Endothelial cell of umbilical vein (primary cell): ENCODE data around the gene OSBPL8. TPM values are rescaled to one million over a fixed set of nuclear protein-coding genes. Genes with fewer than 3 reads are reported as not detected.

Experiments used
- BruUV-seq: library from RNA; stranded (reverse); fragments of 400-500 nt; replicated peaks from 2 replicates; lab custom pipeline; 2021; lab: Mats Ljungman, UMichigan
- CTCF ChIA-PET: fragments of 300-600, 350-600 bp; sonication (Branson Sonifier 250); formaldehyde crosslinking; loops from one replicate; lab custom pipeline; 2021; ENCODE audit warnings: antibody characterized with exemption, inconsistent platforms; lab: Charles Lee
- POLR2A ChIA-PET: fragments of 300-600, 350-600 bp; sonication (Branson Sonifier 250); formaldehyde crosslinking; loops from one replicate; lab custom pipeline; 2021; ENCODE audit warnings: antibody characterized with exemption, inconsistent platforms; lab: Charles Lee
- DNase-seq: peaks from one replicate; pipeline ENCODE4 v3.0.0-alpha.2; 2011; ENCODE audit warnings: low read depth, low spot score
- FAIRE-seq: peaks from 2 replicates; lab custom pipeline; 2011; peaks lifted over from hg19 to GRCh38; lab: Jason Lieb, UNC
- H2AFZ ChIP-seq: 2 replicates; pipeline ENCODE4 v1.6.0; 2012; ENCODE audit warnings: low read depth, low read length, control low read depth, inconsistent platforms
- H3K27ac ChIP-seq: 2 replicates; pipeline ENCODE4 v1.5.1; 2011; ENCODE audit warnings: low read depth, mild to moderate bottlenecking, control low read depth, low read length, moderate library complexity; ENCODE audit not compliant: insufficient read depth
- H3K27me3 ChIP-seq, 2 experiments: 2 replicates each; pipeline versions ENCODE4 v1.6.0 to v1.6.1; 2011; ENCODE audit warnings: low read length in 2 of 2, mixed read lengths in 1 of 2; ENCODE audit not compliant: control insufficient read depth in 2 of 2, insufficient read depth in 2 of 2
- H3K36me3 ChIP-seq, 2 experiments: 2 replicates in 1 of 2; 3 replicates in 1 of 2; pipeline ENCODE4 v1.5.1; 2011; ENCODE audit warnings: low read length in 2 of 2, mild to moderate bottlenecking in 1 of 2, moderate library complexity in 1 of 2; ENCODE audit not compliant: control insufficient read depth in 2 of 2, insufficient read depth in 2 of 2; ENCODE audit errors: extremely low read depth in 1 of 2
- H3K4me1 ChIP-seq: 3 replicates; pipeline ENCODE4 v1.5.1; 2011; ENCODE audit warnings: mild to moderate bottlenecking, low read length; ENCODE audit not compliant: control insufficient read depth, insufficient read depth; ENCODE audit errors: extremely low read depth
- H3K4me2 ChIP-seq: 2 replicates; pipeline ENCODE4 v1.6.1; 2011; ENCODE audit warnings: low read length, control low read depth, mixed read lengths; ENCODE audit not compliant: insufficient read depth
- H3K4me3 ChIP-seq, 3 experiments: fragments of 200-600 bp in 1 of 3; sonication (generic), shearing (Covaris generic) in 1 of 3; replicated peaks in 1 of 3; 2 replicates each; pipeline ENCODE4 v1.5.1; 2011 to 2016; ENCODE audit warnings: control low read depth in 3 of 3, low read length in 3 of 3, mild to moderate bottlenecking in 2 of 3, inconsistent platforms in 1 of 3, low read depth in 1 of 3, moderate library complexity in 1 of 3; ENCODE audit not compliant: insufficient read depth in 1 of 3
- H3K79me2 ChIP-seq: 2 replicates; pipeline ENCODE4 v1.6.0; 2012; ENCODE audit warnings: low read length, inconsistent platforms; ENCODE audit not compliant: control insufficient read depth, insufficient read depth
- H3K9ac ChIP-seq: replicated peaks from 2 replicates; pipeline ENCODE3; 2011; ENCODE audit warnings: low read length, control low read depth; ENCODE audit not compliant: insufficient read depth; ENCODE audit errors: extremely low read depth
- H3K9me1 ChIP-seq: replicated peaks from 3 replicates; pipeline ENCODE4 v1.6.0; 2011; ENCODE audit warnings: mild to moderate bottlenecking, low read length; ENCODE audit not compliant: control insufficient read depth, insufficient read depth; ENCODE audit errors: extremely low read depth
- H3K9me3 ChIP-seq: replicated peaks from 2 replicates; pipeline ENCODE4 v1.5.1; 2012; ENCODE audit warnings: low read length, inconsistent platforms; ENCODE audit not compliant: control insufficient read depth, insufficient read depth
- H4K20me1 ChIP-seq: replicated peaks from 2 replicates; pipeline ENCODE3; 2011; ENCODE audit warnings: mild to moderate bottlenecking, low read length; ENCODE audit not compliant: control insufficient read depth, insufficient read depth; ENCODE audit errors: extremely low read depth
- EZH2 ChIP-seq: IDR thresholded peaks from 2 replicates; pipeline ENCODE4 v1.6.1; 2012; ENCODE audit warnings: borderline replicate concordance, low read depth, mild to moderate bottlenecking, moderate library complexity, low read length, inconsistent platforms; ENCODE audit not compliant: severe bottlenecking
- FOS ChIP-seq: IDR thresholded peaks from 2 replicates; pipeline ENCODE4 v1.6.1; 2011; ENCODE audit warnings: mild to moderate bottlenecking, low read length, moderate library complexity, borderline replicate concordance; ENCODE audit not compliant: insufficient read depth
- GATA2 ChIP-seq: IDR thresholded peaks from 2 replicates; pipeline ENCODE4 v1.7.0; 2011; ENCODE audit warnings: low read depth, mild to moderate bottlenecking, moderate library complexity, mixed read lengths, low read length; ENCODE audit not compliant: insufficient read length, insufficient read depth
- JUN ChIP-seq: IDR thresholded peaks from 2 replicates; pipeline ENCODE4 v1.6.1; 2011; ENCODE audit warnings: borderline replicate concordance, low read depth; ENCODE audit not compliant: insufficient read length, insufficient read depth
- MYC ChIP-seq: IDR thresholded peaks from one replicate; pipeline ENCODE4 v1.6.1; 2011; ENCODE audit warnings: mild to moderate bottlenecking, low read depth, low read length
- POLR2A ChIP-seq: IDR thresholded peaks from 2 replicates; pipeline ENCODE4 v1.6.1; 2012; ENCODE audit warnings: low read depth, mild to moderate bottlenecking, control low read depth, low read length
- POLR2AphosphoS5 ChIP-seq: IDR thresholded peaks from 2 replicates; pipeline ENCODE4 v1.6.1; 2012; ENCODE audit warnings: low read depth, mild to moderate bottlenecking, control low read depth, low read length, moderate library complexity; ENCODE audit not compliant: insufficient read depth
- dilution Hi-C: fragments of 300-500 bp; cut with MboI; formaldehyde crosslinking; loops from one replicate; pipeline ENCODE4 v1.15.0; 2019; ENCODE audit warnings: low sequenced_read_pairs; ENCODE audit not compliant: extremely low pct_ligation_motif_present
- intact Hi-C: fragments of 100-400 bp; cut with micrococcal nuclease; formaldehyde crosslinking; loops from one replicate; pipeline ENCODE4 v1.10.0; 2022
- polyA plus RNA-seq, 4 experiments: library from polyadenylated mRNA; depleted of rRNA in 3 of 4; stranded (reverse) in 3 of 4; unstranded in 1 of 4; fragments of >200 nt; gene quantifications; 2 replicates each; pipeline versions ENCODE4 v1.2.1 to v1.2.3, GENCODE V29; 2011 to 2012; ENCODE audit warnings: missing spikeins in 1 of 4
- total RNA-seq: library from RNA; stranded (reverse); gene quantifications from 2 replicates; pipeline ENCODE4 v1.2.3, GENCODE V29; 2021
- TF ChIP-seq, protein P1 (sequence below): IDR thresholded peaks from 2 replicates; pipeline ENCODE4 v1.6.1; 2011; ENCODE audit not compliant: insufficient read depth, insufficient read length
- TF ChIP-seq, protein P2 (sequence below), 2 donors: IDR thresholded peaks; 1 replicate in 1 of 2; 2 replicates in 1 of 2; pipeline ENCODE4 v1.5.1; 2011; ENCODE audit warnings: low read length in 2 of 2, mild to moderate bottlenecking in 2 of 2, moderate library complexity in 2 of 2, control low read depth in 1 of 2, inconsistent platforms in 1 of 2, low read depth in 1 of 2; ENCODE audit not compliant: insufficient read depth in 1 of 2; ENCODE audit errors: extremely low read depth in 1 of 2

Gene OSBPL8
- total and polyA plus RNA-seq, 2 donors (not counting 3 experiments of a cell fraction or from before 2014, with no cell fraction given) = 10.3 to 47.6 TPM

DNA sequence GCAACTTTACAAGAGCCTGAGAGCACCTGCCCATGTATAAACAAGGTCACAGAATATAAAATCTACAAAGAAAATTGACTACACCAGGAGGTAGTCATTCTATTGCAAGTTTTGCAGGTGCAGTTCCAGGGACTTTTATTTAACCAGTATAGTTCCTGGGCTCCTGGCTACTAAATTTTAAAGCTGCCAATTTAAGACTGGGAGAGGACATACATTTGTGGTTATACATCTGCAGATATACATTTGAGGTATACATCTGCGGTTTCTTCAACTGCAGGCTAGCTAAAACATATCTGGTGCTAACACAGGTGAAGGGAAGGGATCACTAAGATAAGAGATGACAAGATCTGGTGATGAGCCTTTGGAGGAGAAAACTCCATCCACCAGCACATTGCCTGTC is 241.6 kb downstream of the OSBPL8 start:
- Histone ChIP-seq H4K20me1 (no peaks in the 10 kb centered on the region), H2AFZ (no peak overlapping the region), H3K9me1 (peaks cover 2% of the 10 kb centered on the region), H3K4me3 (no peak overlapping the region), H3K27me3 (no peaks in the 10 kb centered on the region), H3K4me2 (no peak overlapping the region), H3K9me3 (no peaks in the 10 kb centered on the region), H3K4me1 (no peaks in the 10 kb centered on the region), H3K79me2 (no peaks in the 10 kb centered on the region), H3K36me3 (no peaks in the 10 kb centered on the region), H3K9ac (no peak overlapping the region), H3K27ac (no peak overlapping the region)
- ChIA-PET CTCF (interaction anchor here (1.1 to 1.2 kb wide), 3 partner anchors 9 to 29 kb away, joined by 3 to 7 read pairs (median 5); no protein-coding TSS in a partner anchor), POLR2A (no interaction called here)
- DNase-seq = no peak
- TF ChIP-seq GATA2 (no peak), POLR2A (no peak), MYC (no peak), JUN (no peak), EZH2 (no peak), FOS (no peak), POLR2AphosphoS5 (no peak)
- TF ChIP-seq, protein P1, sequence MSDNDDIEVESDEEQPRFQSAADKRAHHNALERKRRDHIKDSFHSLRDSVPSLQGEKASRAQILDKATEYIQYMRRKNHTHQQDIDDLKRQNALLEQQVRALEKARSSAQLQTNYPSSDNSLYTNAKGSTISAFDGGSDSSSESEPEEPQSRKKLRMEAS = no peak
- TF ChIP-seq, protein P2, sequence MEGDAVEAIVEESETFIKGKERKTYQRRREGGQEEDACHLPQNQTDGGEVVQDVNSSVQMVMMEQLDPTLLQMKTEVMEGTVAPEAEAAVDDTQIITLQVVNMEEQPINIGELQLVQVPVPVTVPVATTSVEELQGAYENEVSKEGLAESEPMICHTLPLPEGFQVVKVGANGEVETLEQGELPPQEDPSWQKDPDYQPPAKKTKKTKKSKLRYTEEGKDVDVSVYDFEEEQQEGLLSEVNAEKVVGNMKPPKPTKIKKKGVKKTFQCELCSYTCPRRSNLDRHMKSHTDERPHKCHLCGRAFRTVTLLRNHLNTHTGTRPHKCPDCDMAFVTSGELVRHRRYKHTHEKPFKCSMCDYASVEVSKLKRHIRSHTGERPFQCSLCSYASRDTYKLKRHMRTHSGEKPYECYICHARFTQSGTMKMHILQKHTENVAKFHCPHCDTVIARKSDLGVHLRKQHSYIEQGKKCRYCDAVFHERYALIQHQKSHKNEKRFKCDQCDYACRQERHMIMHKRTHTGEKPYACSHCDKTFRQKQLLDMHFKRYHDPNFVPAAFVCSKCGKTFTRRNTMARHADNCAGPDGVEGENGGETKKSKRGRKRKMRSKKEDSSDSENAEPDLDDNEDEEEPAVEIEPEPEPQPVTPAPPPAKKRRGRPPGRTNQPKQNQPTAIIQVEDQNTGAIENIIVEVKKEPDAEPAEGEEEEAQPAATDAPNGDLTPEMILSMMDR (IDR thresholded peaks at IDR 0.05; ENCODE audit: extremely low read depth in 1 of 2, insufficient read depth in 1 of 2, low read depth in 1 of 2, low read length in 2 of 2) = no peak
- intact Hi-C loops = no loop called here
- FAIRE-seq = no peak
- BruUV-seq = no TSS peak
- dilution Hi-C loops = no loop called here
